Activated T-helper 1 cell treated with anti-CD3 and anti-CD28 coated beads, Interleukin-2, amount 50 U/mL, for 16 hours (primary cell): ENCODE results near the gene ALDH1A1.

Experiments used
- DNase-seq, 2 donors: peaks; one replicate each; pipeline ENCODE4 v3.0.0-alpha.2; 2020; ENCODE audit warnings: low read depth in 1 of 2, low spot score in 1 of 2

ALDH1A1 gene

DNA sequence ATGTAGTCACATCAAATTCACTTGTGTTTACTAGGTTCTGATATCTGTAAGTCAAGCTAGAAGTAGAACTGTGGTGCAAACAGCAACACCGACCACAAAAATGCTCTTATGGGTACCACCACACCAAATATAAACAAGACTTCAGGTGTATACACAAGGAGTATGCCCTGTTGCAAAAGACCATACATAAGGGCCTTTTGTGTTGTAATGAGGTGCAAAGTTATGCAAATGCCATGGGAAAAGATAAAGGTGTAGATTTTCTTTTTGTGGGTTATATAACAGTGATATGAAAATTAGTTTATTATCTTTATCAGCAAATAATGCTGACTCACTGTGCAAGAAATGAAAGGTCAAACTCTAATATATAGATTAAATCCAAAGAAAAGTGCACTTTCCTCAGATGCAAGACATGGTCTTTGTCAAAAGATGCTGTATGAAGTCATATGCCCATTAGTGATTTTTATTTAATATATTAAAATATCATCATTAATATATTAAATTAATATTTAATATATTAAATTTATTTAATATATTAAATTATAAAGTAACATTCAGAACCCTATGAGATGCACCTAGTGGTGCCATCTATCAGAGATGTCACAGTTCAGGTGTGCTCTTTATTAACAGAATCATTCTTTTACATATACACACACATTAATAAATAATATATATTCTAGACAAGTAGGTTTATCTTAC, 26.7 kb upstream of the ALDH1A1 start:
- DNase-seq, result no peak

DNA sequence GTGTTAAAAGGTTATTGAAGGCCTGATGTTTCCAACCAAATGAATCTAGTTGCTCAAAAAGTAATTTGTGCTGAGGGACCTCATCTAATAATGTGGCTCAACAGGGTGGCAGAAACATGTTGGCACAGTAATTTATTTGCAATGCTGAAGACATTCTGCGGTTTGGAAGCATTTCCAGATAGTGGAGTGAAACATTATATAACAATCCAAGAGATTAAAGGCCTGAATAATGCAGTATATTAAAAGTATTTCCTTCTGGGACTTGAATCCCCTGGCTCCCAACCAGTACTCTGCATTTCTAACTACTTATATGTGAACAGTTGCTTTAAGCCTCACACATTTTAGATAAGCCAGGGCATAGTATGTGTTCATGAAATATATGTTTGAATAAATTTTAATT, 25.9 kb upstream of the ALDH1A1 start:
- no peak for DNase-seq

- DNase-seq, result no peak
These were observed 24.8 kb upstream of the ALDH1A1 start for GRCh38 chr9:72977670-72978069.

GRCh38 chr9:72974501-72974900, 21.6 kb upstream of the ALDH1A1 start:
- DNase-seq, result no peak

DNA sequence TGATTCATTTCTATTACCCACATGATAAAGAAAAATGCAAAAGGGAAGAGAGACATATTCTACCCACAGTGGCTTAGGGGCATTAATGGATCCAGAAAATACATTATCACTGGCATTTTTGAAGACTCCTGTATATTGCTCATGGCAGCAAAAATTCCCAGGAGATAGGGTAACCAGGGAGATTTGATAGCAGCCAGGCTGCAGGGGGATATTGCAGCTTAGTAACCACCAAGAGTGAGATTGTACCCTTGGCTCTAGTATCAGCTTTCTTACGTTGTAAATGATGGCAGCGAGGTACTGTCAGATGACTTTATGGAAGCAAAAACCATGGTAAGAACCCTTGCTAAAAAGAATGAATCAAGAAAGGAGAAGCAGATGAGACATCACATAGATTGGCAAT, 19.8 kb upstream of the ALDH1A1 start:
- DNase-seq, result no peak

DNA sequence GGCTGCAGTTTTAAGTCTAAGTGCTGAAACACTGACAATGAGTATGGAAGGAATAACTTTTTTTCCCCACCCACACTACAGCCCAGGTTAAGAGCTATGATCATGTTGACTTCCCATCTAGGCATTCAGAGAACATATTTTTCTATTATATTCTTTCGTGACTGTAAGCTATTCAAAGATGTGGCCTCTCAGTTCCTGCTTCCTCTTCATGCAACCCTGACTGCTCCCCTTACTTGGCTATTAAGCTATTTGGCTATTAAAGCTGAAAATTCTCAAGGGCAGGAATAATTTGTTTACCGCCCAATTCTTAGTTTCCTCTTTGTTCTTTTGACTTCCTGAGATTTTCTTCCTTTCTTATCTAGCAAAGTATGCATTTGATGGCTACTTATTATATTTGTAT, 18.6 kb upstream of the ALDH1A1 start:
- DNase-seq, result no peak

- DNase-seq, result no peak
These were observed 7.6 kb upstream of the ALDH1A1 start for GRCh38 chr9:72960446-72960845.

GRCh38 chr9:72958485-72959281, 5.8 kb upstream of the ALDH1A1 start:
- DNase-seq, result no peak

- no peak for DNase-seq
These were observed 2.7 kb upstream of the ALDH1A1 start for GRCh38 chr9:72955571-72955970.

- no peak for DNase-seq
These were observed 2.2 kb upstream of the ALDH1A1 start for GRCh38 chr9:72955126-72955455.

GRCh38 chr9:72954431-72955125, 1.7 kb upstream of the ALDH1A1 start:
- DNase-seq, result no peak

- no peak for DNase-seq
These were observed 517 bp downstream of the ALDH1A1 start for GRCh38 chr9:72952381-72952690.

- DNase-seq, result no peak
These were observed 1.1 kb downstream of the ALDH1A1 start for GRCh38 chr9:72951520-72952380.

GRCh38 chr9:72950875-72951442, 1.9 kb downstream of the ALDH1A1 start:
- no peak for DNase-seq

- DNase-seq, result no peak
These were observed 2.9 kb downstream of the ALDH1A1 start for GRCh38 chr9:72949918-72950325.

DNA sequence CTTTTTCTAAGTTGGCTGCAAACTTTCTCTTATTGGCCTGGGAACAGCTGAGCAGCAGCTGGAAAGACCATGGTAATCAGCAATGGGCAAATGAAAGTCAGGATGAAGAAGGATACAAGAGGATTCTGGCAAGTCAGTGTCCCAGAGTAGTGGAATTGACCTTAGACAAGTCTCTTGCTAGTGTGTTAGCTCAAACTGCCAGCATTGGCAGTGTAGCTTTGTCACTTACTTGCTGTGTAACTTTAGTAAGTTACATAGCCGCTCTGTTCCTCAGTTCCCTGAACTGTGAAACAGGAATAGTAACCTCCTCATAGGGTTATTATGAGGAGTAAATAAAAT, 3.6 kb downstream of the ALDH1A1 start:
- DNase-seq, result no peak

DNA sequence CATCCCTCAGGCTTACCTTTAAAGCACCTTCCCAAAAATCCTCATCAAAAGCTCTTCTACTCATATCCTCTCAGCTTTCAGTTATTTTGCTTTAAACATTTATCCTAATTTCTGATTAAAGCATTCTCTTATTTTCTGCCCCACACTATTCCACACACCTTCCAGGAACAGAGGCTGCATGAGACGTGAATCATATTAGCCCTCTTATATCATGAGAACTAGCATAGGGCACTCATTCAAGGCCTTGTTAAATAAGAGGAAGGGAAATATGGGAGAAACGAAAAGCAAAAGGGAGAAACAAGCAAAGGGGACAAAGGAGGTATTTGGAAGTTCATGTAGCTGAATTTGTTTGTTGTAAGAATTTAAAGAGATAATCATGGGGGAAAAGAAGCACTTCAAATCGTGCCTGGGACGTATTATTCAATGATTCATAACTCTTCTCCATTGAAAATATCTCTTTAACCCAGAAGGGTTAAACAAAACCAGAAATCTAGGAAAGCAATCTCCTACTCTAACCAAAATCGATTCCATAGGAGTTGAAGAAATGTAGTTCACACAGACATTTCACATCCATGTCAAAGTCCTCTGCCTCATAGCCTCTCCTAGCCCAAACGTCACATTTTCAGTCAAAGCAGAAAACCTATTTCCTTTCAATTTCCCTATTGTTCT, 4.1 kb downstream of the ALDH1A1 start:
- no peak for DNase-seq

DNA sequence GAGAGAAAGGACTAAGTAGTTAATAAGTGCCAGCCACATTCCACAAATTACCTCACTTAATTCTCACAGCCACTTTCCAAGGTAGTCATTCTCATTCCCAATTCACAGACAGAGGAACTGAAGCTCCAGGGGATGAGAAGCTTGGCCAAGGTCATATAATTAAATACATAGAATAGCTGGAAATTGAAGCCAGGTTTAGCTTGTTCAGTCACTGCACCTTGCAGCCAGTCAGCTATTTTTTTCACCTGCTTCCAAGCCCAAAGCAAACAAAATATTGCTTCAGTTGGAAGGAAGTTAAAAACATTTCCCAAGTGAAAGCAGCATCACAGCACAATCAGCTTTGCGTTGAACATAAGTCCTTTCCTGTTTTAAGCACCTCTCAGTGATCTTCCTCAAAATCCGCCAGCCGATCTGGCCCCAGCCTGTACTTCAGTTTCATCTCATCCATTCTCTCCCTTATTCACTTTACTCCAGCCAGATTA, 4.8 kb downstream of the ALDH1A1 start:
- DNase-seq, result no peak

DNA sequence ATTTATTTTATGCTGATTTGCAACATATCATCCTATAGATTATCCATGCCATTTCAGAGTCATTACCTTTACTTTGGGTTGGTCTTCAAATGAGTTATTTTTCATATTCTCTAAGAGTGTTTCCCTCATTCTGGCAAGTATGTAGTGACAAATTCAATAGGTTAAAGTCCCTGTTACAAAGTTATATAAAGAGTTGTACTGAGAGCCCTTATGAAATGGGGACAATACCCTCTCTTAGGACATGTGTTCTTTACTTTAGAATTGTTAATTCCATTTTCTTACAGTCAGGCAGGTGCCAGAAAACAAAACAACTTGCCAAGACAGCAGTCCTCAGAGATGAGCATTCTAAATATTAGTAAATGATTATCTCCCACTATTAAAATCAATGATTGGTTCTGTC, 6.0 kb downstream of the ALDH1A1 start:
- no peak for DNase-seq

GRCh38 chr9:72946318-72946717, 6.5 kb downstream of the ALDH1A1 start:
- no peak for DNase-seq

DNA sequence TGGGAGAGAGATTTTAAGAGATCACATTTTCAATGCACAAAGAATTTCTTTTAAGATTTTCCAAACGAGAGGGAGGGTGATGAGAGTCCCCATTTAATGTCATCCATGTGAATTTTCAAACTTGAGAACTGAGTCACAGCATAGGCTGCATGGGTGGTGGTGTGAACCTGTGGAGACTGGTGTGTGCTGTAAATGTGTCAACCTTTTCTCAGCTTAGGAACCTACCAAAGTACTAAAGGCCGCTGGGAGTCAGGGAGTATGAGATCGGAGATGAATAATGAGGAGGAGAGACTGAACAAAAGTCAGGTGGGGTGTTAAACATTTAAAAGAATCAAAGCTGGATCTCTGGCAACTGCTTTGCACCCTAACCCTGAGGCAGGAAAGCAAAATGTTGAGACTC, 7.5 kb downstream of the ALDH1A1 start:
- DNase-seq, result no peak
